ENCODE data around the gene RHOBTB3.

Gene RHOBTB3

GRCh38 chr5:95731571-95732554 is 727 bp downstream of the RHOBTB3 start:
- no peak for DNase-seq (ENCODE audit: low read depth)

- no peak for DNase-seq (ENCODE audit: low read depth)
Observed at GRCh38 chr5:95733107-95733665, 2.0 kb downstream of the RHOBTB3 start.

GRCh38 chr5:95734187-95734586 is 3.1 kb downstream of the RHOBTB3 start:
- DNase-seq (ENCODE audit: low read depth), result no peak

GRCh38 chr5:95734906-95735305 is 3.8 kb downstream of the RHOBTB3 start:
- DNase-seq (ENCODE audit: low read depth), result no peak

DNA sequence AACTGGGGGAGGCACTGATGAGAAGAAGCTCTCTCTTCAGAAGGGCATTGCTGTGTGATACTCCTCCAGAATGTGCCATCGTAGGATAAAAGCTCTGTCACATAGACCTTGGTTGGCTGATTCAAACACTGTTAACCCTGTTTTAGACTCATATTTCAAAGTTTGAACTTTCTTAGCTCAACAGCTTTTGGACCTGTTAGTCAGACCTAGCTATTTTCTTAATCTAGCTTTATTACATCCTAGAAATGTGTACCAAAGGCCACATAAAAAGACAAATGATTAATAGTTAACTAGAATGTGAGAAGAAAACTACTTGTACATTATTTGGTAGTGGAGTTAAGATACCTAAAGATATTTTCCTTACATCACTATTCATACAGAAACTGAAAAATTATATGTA is 4.3 kb downstream of the RHOBTB3 start:
- no peak for DNase-seq (ENCODE audit: low read depth)

- no peak for DNase-seq (ENCODE audit: low read depth)
Observed at GRCh38 chr5:95738072-95738471, 6.9 kb downstream of the RHOBTB3 start.

DNA sequence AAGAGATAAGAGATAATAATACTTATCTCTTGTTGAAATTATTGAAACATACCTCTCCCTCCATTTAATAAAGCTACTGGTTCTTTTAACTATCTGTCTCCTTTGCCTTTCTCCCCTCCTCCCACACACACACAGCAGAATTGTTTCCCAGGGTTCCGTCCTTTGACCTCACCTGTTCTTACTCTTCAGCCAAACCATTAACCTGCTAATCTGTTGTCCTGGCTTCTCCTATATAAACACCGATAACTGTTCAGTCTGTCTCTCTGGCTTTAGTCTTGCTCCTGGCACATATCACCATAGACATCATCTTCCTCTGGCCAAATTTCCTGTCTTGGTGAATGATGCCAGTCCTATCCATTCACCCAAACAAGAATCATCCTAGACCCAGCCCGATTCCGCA is 7.7 kb downstream of the RHOBTB3 start:
- DNase-seq (ENCODE audit: low read depth), result no peak

- DNase-seq (ENCODE audit: low read depth), result no peak
Observed at GRCh38 chr5:95739857-95740256, 8.7 kb downstream of the RHOBTB3 start.

GRCh38 chr5:95741458-95741857 is 10.3 kb downstream of the RHOBTB3 start:
- no peak for DNase-seq (ENCODE audit: low read depth)

DNA sequence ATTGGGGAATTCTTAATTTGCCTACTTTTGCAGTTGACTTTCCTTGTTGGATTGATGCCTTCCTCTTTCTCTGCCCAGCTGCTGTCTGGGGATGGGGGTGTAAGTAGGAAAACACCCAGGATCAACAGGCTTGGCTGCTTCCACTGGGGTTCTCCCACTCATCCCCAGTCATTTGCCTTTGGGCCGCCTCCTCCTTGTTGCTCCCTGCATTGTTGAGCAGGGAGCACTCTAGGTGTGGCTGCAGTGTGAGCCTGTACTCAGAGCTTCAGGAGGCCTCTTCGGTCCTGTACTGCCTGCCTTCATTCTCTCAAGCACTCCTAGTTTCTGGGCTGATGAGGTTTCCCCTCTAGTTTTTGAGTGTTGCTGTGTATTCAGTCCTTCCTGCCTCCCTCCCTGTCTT is 12.1 kb downstream of the RHOBTB3 start:
- DNase-seq (ENCODE audit: low read depth), result no peak

DNA sequence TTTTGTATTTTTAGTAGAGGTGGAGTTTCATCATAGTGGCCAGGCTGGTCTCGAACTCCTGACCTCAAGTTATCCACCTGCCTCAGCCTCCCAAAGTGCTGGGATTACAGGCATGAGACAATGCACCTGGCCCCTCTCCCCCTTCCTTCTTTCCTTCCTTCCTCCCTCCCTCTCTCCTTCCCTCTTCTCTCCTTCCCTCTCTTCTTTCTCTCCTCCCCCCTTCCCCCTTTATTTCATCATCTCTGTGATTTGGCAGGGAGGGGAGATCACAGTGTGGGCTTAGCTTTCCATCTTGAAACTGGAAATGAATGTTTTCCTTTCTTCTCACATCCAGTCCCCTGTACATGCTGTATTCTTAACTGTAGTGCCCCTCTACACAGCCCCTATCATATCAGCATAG is 12.7 kb downstream of the RHOBTB3 start:
- DNase-seq (ENCODE audit: low read depth), result no peak

- DNase-seq (ENCODE audit: low read depth), result no peak
Observed at GRCh38 chr5:95746194-95746593, 15.1 kb downstream of the RHOBTB3 start.

GRCh38 chr5:95746722-95747679 is 15.9 kb downstream of the RHOBTB3 start:
- DNase-seq (ENCODE audit: low read depth), result no peak

DNA sequence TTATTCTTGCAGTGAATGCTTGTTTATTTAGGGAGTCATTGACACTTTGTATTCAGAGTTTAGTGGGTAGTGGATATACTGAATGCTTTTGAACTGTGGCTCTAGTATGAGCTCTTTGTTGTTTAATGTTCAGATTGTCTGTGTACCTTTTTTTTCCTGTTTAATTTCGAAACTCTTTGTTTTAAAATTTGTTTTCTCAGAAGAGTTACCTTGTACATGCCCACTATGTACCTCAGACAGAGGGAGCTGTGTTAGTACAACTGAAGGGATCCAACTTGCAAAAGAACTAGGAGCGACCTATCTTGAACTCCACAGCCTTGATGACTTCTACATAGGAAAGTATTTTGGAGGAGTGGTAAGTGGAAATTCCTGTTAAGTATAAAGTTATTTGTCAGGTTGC is 17.0 kb downstream of the RHOBTB3 start:
- no peak for DNase-seq (ENCODE audit: low read depth)

DNA sequence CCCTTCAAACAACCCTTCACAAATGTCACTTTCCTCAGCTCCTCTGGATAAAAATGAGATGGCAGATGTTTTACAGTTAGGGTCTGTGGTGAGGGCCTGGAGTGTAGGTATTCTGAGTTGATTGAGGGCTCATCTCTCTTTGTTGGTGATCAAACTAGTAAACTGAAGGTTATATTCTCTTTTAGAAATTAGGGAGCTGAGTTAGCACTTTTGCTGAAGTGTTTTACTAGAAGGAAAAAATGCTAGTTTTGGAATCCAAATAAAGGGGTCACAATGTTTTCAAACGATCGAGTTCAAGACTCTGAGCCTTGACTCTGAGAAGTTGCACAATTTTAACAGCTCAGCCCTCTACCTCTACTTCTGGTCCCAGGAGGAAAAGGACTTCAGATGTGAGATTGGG is 23.4 kb downstream of the RHOBTB3 start:
- DNase-seq (ENCODE audit: low read depth), result no peak

- no peak for DNase-seq (ENCODE audit: low read depth)
Observed at GRCh38 chr5:95759005-95759404, 27.9 kb downstream of the RHOBTB3 start.

DNA sequence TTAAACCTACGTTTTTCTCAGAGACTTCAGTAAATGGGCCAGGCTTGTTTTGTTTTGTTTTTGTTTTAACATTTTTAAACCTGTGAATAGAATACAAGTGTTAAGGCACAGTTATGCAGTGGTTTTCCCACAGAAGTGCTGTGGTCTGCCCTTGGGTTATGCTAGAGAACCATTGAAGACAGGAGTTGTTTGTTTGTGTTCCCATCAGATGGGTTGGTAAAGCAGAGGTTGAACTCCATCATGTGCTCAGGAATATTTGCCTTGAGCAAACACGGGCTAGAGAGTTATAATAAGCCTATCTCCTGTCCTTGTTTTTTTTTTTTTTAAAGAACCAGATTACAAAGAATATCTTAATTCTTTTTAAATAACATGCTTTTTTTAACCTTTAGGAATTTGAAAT is 28.5 kb downstream of the RHOBTB3 start:
- DNase-seq (ENCODE audit: low read depth), result no peak

DNA sequence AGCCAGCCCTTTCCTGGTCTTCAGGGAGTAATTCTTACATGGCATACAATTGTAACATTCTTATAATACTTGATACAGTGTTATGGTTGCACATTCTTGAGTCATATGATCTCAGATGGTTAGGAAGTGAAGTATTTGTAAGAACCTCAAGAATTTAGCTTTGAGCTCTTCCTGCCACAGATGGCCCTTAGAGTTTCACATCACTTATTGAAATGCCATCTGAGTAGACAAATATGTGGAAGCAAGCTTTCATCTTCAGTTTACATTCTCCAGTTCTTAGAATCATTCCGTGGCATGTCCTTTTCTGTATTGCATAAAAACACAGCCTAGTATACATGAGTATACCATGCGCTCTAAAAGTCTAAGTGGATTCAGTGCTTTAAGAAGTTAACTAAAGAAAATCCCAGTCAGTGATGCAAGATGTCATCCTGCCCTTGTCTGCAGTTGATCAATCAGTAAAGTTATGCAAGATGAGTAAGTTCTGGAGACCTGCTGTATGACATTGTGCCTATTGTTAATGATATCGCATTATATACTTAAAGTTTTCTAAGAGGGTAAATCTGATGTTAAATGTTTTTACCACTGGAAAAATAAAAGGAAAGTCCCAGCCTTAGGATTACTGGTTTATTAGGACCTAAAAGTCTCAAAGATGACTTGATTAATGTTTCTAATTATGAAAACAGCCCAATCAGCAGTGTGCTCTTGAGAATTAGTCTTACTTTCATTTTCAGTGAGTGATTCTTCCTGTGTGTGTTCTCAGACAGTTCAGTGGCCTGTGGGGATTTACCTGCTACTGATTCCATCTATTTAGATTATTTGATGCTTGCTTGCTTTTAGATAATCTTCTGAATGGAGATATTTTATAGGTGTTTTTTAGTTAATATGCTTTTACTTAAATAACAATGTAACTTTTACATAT is 29.4 kb downstream of the RHOBTB3 start:
- DNase-seq (ENCODE audit: low read depth), result no peak

- no peak for DNase-seq (ENCODE audit: low read depth)
Observed at GRCh38 chr5:95761771-95762651, 30.9 kb downstream of the RHOBTB3 start.

DNA sequence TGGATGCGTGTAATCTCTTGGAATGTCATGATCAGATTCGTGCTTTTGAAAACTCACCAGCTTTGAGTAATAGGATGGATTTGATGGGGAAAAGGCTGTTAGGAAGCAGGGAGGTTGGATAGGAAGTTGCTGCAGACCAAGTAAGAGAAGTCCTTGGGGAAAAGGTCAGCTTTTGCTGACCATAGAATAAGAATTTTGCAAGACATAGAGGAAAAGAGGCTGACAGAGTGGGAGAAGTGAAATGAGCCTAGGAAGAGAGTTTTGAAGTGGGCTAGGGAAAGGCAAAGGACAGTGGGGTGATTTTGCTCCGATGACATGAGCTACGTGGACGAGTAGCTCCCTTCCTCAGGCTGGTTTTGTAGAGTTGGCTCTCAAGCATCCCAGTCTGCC is 31.5 kb downstream of the RHOBTB3 start:
- DNase-seq (ENCODE audit: low read depth), result no peak

All from stimulated activated CD4-positive, alpha-beta T cell treated with anti-CD3 and anti-CD28 coated beads, Interleukin-2, amount 100 ng/mL, for 4 hours (primary cell).